ENCODE data around the gene EFCAB9. TPM values are rescaled to one million over a fixed set of nuclear protein-coding genes. Genes with fewer than 3 reads are reported as not detected.

EFCAB9 gene
- polyA plus RNA-seq, 2 of the 4 experiments (the other 2 are of a cell fraction), result not detected

DNA sequence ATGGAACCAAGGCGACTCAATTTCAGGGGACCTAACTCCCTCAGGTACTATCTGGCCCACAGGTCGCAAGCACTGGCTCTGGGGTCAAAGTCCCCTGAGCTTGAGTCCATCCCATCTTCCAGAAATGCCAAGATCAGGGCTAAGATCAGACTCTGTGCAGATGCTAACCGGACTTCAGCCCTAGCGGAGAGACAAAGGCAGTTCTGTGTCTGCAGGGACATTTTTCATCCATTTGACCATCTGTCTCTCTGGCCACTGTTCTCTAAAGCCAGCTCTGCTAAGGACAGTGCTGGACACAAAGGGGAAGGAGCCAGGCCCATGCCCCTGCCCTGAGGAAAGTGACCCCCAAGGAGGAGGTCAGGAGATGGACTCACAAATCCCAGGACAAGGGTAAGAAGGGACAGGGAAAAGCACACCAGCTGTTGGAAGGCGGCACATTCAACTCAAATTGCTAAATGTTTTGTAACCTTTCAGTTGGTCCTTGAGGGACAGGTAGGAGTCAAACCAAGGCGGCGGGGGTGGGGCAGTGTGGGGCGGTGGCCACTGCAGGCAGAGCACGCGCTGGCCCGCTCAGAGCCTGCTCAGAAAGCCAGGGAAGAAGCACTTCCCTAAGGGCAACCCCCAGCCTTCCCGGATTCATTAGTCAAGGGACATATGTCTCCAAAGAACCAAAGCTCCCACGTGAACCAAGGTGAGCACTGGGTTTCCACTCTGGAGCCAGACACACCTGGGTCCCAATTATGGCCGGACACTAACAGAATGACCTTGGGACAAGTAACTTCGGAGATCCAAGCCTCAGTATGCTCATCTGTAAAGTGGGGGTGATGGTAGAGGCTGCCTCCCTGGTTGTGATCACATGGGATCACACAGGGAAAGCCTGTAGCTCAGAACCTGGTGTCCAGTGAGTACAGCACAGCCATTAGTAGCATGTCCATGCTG lies 48.8 kb upstream of the EFCAB9 start (continued):
- TF ChIP-seq, protein P1, sequence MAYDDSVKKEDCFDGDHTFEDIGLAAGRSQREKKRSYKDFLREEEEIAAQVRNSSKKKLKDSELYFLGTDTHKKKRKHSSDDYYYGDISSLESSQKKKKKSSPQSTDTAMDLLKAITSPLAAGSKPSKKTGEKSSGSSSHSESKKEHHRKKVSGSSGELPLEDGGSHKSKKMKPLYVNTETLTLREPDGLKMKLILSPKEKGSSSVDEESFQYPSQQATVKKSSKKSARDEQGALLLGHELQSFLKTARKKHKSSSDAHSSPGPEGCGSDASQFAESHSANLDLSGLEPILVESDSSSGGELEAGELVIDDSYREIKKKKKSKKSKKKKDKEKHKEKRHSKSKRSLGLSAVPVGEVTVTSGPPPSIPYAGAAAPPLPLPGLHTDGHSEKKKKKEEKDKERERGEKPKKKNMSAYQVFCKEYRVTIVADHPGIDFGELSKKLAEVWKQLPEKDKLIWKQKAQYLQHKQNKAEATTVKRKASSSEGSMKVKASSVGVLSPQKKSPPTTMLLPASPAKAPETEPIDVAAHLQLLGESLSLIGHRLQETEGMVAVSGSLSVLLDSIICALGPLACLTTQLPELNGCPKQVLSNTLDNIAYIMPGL (CRISPR knock-in tag; IDR thresholded peaks at IDR 0.05; ENCODE audit: borderline replicate concordance), result no peak
- TF ChIP-seq SREBF2 (IDR thresholded peaks at IDR 0.05), result no peak

DNA sequence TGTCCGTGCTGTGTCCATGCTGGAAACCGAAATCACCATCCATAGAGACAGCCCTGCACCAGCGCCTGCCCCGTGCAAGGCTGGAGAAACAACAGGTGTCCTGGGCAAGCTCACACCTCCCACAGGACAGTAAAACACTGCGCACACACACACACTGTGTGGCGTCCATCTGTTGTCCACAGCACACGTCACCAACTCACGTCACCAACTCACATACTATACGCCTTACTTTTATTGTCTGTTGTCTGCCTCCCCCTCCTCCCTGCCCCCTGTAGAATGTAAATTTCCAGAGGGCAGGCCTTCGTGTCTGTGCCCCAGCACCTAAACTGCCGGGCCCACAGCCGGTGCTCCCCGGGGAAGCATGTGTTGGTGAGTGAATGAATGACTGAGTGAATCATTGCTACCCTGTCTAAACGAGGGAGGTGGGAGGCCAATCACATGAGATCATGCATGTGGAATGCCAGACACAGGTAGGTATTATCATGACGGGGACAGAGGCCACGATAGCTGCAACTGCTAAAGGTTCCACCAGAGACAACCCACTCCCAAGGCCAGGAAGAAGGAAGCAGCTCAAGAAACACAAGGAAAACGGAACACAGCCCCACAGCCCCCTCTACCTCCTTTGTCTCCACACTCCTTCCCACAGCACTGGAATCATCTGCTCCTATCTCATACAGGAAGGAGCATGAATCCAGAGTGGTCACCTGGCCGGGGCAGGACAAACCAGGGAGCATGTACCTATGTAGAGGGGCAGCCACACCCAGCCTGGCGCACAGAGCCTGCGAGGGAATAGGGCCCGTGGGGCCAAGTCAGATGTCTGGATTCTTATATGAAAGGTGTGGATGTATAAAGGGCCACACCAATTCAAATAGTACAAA lies 47.9 kb upstream of the EFCAB9 start:
- CTCF ChIA-PET, result interaction anchor here (0.6 to 1.5 kb wide), 5 partner anchors 10 to 139 kb away, joined by 3 to 6 read pairs (median 3); no protein-coding TSS in a partner anchor
- no peak for ATAC-seq

DNA sequence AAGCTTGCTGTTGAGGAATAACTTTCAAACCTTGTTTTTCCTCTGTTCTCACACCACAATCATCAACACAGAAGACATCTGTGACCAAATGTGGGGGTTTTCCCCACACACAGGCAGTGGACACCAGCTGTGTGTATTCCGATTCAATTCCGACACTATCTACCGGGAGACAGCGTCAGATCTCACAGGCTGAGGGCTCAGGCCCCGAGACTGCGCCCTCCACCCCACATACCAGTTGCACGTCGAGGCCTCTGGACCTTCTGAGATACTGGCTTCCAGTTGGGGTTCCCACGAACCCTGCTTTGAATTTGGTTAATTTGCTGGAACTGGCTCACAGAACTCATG lies 47.3 kb upstream of the EFCAB9 start:
- ATAC-seq (no peak), FAIRE-seq (no peak), DNase-seq (ENCODE audit: low read depth in 1 of 2, low spot score in 1 of 2) (no peak)
- no peak overlapping the region for H3K27ac ChIP-seq
- H3K4me1 ChIP-seq, result 0 out of 3 replicates have a peak, but pooled peaks cover 4% of the 10 kb centered on the region
- 95% methylated on average over 9 of the region's 9 CpGs for WGBS (ENCODE audit: missing lambda C conversion rate)
- no peaks in the 10 kb centered on the region for H3K9me3 ChIP-seq
- ChIA-PET POLR2A (no interaction called here), CTCF (interaction anchor here (0.6 to 1.5 kb wide), 4 partner anchors 9 to 43 kb away, joined by 3 to 6 read pairs (median 3); no protein-coding TSS in a partner anchor)
- TF ChIP-seq ZC3H11A (IDR thresholded peaks at IDR 0.05) (no peak), POLR2A (IDR thresholded peaks at IDR 0.05; ENCODE audit: low read length) (no peak), TFCP2L1 (CRISPR knock-in tag; IDR thresholded peaks at IDR 0.05) (no peak), FOSB (CRISPR knock-in tag; IDR thresholded peaks at IDR 0.05) (no peak), SREBF2 (IDR thresholded peaks at IDR 0.05) (no peak), HOXB5 (CRISPR knock-in tag; IDR thresholded peaks at IDR 0.05) (no peak), POLR2AphosphoS2 (conservative IDR thresholded peaks at IDR 0.05; ENCODE audit: low read length) (no peak), HDAC2 (IDR thresholded peaks at IDR 0.05) (no peak), CHD2 (IDR thresholded peaks at IDR 0.05; ENCODE audit: low read length, partially characterized antibody) (no peak), ZFP36 (IDR thresholded peaks at IDR 0.05; ENCODE audit: borderline replicate concordance, partially characterized antibody) (no peak), PHF8 (IDR thresholded peaks at IDR 0.05; ENCODE audit: borderline replicate concordance, low read depth) (no peak), JUNB (IDR thresholded peaks at IDR 0.05) (no peak), CBX2 (IDR thresholded peaks at IDR 0.05; ENCODE audit: borderline replicate concordance, low read depth) (no peak)
- no peak overlapping the region for H3K4me3 ChIP-seq
- no peak overlapping the region for H3K4me2 ChIP-seq

More for the DNA sequence above, 47.9 kb upstream of the EFCAB9 start:
- no peak for FAIRE-seq
- Histone ChIP-seq H3K4me2 (no peak overlapping the region), H3K4me3 (no peak overlapping the region), H3K9me3 (no peaks in the 10 kb centered on the region), H3K4me1 (0 out of 3 replicates have a peak, but pooled peaks cover 4% of the 10 kb centered on the region), H3K27ac (no peak overlapping the region)
- POLR2A ChIA-PET, result no interaction called here
- TF ChIP-seq, protein P2, sequence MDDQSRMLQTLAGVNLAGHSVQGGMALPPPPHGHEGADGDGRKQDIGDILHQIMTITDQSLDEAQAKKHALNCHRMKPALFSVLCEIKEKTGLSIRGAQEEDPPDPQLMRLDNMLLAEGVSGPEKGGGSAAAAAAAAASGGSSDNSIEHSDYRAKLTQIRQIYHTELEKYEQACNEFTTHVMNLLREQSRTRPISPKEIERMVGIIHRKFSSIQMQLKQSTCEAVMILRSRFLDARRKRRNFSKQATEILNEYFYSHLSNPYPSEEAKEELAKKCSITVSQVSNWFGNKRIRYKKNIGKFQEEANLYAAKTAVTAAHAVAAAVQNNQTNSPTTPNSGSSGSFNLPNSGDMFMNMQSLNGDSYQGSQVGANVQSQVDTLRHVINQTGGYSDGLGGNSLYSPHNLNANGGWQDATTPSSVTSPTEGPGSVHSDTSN (IDR thresholded peaks at IDR 0.05), result no peak
- TF ChIP-seq HDAC2 (IDR thresholded peaks at IDR 0.05), result no peak
- no peak for TF ChIP-seq KDM5A (IDR thresholded peaks at IDR 0.05)
- TF ChIP-seq FOXS1 (CRISPR knock-in tag; IDR thresholded peaks at IDR 0.05), result no peak
- no peak for TF ChIP-seq MYC (IDR thresholded peaks at IDR 0.05; ENCODE audit: borderline replicate concordance, low read length)
- TF ChIP-seq HOXB13 (CRISPR knock-in tag; IDR thresholded peaks at IDR 0.05; ENCODE audit: low read depth), result no peak
- no peak for TF ChIP-seq JUNB (IDR thresholded peaks at IDR 0.05)
- TF ChIP-seq KDM1A (IDR thresholded peaks at IDR 0.05; ENCODE audit: low read depth), result no peak
- TF ChIP-seq CEBPB (IDR thresholded peaks at IDR 0.05), result no peak
- TF ChIP-seq ZFP36 (IDR thresholded peaks at IDR 0.05; ENCODE audit: borderline replicate concordance, partially characterized antibody), result no peak
- no peak for TF ChIP-seq ZC3H11A (IDR thresholded peaks at IDR 0.05)
- TF ChIP-seq FOSB (CRISPR knock-in tag; IDR thresholded peaks at IDR 0.05), result no peak
- no peak for DNase-seq (ENCODE audit: low read depth in 1 of 2, low spot score in 1 of 2)
- WGBS (ENCODE audit: missing lambda C conversion rate), result 79% methylated on average over 21 of the region's 21 CpGs
